HG02798 (cell line): Measurements from ENCODE around the gene ARMC3.
"Not testable (repeated sequence)": the region's sequence is repeated elsewhere in the genome, so short reads cannot be mapped to it uniquely, and the experiment has no call there.

ENCODE experiments used
- ATAC-seq: cut with Tn5 transposase; IDR thresholded peaks from one replicate; pipeline ENCODE4 v1.9.1; 2021; ENCODE audit warnings: mild to moderate bottlenecking; ENCODE audit not compliant: unreplicated experiment, poor library complexity

The ARMC3 gene

DNA sequence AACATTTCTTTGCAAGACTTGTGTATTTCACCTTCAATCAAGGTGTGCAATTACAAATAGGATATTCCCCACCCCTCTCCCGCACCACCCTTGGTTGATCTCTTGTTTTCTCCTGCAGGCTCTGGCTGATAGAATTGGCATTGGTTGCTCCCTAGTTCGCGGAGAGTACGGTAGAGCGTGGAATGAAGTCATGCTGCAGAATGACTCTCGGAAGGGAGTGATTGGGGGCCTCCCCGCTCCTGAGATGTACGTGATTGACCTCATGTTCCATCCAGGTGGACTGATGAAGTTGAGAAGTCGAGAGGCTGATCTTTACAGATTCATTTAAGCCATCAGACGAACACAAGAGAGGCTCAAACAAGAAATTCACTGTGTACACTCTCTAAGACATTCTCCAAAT is 109.3 kb downstream of the ARMC3 start:
- no peak for ATAC-seq

DNA sequence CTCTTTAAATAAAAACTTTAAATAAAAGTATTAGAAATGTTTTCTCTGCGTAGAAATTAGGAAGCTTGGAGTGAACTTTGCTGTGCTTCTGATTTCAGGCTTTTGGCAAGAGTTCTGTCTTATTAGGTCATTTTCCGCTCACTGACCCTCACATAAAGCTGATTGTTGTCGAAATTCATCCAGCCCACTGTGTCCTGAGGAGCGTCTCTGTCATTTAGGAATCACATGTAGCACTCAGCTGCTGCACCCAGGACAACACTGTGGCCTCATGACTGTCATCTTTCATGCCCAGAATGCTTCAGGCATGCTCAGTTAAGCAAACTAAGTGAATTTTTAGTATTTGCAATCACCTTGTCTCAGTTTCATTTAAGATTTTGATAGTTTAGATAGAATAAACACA is 109.7 kb downstream of the ARMC3 start:
- ATAC-seq, result no peak

DNA sequence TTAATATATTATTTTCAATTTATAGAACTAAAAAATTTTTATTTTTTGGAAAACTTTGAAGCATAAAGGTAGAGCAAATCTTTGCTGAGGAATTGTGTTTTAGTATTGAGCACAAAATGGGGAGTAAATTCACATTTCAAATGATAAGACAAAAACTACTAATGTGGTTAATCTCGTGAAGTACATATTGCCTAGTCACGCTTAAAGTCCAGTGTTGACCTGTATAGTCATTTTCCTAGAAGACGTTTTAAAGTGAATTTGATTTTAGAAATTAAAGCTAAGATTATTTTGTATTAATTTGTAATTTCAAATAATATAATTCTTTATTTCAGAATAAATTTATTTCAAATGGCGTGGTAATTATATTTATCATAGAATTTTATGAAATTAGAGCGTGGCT is 110.3 kb downstream of the ARMC3 start:
- ATAC-seq, result no peak

DNA sequence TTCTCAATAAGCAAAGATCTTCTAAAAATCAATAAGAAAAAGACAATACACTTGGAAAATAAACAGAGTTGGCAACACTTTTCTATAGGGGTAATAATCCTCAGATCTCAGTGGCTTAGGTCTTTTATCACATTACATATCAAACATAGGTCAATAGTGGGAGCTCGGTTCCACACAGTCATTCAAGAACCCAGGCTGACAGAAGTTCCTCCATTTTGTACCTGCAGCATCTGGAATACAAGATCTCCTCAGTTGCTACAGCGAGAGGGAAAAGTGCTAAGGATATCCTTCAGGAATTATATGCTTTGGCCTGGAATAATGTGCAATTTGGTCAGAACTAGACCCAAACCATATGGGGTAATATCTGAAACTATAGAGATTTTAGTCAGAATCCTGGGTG is 112.1 kb downstream of the ARMC3 start:
- ATAC-seq, result no peak

DNA sequence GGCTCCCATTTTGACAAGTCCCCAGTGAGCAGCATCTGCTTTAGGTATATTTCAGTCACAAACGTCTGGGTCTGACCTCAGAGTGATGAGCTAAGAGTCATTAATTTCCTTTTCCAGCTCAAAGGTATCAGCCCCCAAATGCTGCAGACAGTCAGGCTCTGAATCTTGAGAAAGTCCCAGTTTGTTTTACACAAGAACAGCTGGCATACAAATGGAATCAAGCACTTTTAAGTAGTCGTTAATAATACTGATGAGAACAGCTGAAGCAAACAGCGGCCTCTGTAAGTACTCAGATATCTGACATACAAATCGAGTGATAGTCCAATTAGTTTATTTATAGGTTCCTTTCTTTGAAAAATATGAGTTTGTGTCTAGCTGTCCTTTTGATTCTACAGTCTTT is 118.2 kb downstream of the ARMC3 start:
- ATAC-seq, result no peak

DNA sequence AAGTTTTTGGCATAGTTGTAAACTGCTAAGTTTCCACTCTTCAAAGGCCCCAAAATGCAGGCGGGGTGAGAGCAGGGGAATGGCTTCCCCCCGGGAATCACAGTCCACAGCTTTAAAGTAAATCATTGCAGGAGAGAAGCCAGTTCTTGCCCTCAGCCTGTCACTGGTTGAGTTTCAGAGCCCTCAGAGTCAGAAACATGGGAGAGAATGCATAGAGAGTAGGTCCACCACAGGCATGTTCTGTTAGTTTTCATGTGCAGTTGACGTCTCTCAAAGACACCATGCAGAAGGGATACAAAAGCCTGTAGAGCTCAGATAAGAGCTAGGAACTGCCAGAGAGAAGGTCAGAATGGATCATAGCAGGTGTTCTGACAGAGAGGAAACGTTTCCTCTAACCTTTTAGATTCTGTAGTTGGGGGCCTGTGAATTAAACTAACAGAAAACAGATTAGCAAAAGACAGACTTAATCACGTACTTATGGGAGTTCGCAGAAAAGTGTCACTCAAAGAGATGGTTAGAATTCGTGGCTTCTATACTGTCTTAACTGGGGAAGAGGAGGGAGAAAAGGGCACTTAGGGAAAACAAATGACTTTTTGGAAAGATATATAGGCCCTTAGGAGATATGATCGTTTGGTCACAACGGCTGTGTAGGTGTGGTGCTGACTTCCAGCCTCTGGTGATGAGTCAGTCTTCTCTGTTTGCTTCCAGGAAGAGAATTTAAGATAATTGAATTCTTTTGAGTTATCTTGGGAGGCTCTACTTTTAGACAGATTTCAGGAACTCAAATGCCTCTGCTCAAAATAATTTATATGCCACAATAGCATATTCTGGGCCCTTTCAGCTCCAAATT is 119.6 kb downstream of the ARMC3 start:
- no peak for ATAC-seq

DNA sequence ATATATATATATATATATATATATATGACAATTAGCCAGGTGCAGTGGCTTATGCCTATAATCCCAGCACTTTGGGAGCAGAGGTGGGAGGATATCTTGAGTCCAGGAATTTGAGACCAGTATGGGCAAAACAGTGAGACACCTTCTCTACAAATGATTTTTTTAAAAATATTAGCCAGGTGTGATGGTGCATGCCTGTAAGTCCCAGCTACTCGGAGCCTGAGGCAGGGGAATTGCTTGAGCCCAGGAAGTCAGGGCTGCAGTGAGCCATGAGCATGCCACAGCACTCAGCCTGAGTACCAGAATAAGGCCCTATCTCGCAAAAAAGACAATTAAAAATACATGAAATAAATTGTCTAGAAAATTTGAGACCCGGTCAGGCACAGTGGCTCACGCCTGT is 120.3 kb downstream of the ARMC3 start:
- no peak for ATAC-seq

DNA sequence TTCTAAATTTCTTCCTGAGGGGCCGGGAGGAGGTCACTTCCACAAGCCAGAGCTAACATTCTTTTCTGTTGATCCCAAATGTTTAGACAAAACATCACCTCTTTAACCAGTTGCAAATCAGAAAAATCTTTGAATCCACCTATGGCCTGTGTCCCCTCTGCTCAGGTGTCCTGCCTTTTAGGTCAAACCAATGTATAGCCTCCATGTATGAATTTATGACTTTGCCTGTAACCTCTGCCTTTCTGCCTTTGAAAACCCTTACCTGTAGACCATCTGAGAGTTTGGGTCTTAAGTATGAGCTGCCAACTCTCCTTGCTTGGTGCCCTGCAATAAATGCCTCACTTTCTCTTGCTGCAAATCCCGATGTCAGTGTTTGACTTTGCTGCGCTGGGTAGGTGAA is 123.4 kb downstream of the ARMC3 start:
- ATAC-seq, result no peak

DNA sequence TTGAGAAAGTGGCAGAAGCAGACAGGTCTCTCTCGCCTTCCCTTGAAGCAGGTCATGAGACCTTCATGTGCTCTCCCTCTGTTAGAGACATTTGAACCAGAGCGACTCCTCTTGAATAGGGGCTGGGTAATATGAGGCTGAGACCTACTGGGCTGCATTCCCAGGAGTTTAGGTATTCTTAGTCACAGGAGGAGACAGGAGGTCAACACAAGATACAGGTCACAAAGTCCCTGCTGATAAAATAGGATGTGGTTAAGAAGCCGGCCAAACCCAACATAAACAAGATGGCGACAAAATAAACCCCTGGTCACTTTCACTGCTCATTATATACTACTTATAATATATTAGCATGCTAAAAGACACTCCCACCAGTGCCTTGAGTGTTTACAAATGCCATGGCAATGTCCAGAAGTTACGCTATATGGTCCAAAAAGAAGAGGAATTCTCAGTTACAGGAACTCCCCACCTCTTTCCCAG is 124.0 kb downstream of the ARMC3 start:
- no peak for ATAC-seq

DNA sequence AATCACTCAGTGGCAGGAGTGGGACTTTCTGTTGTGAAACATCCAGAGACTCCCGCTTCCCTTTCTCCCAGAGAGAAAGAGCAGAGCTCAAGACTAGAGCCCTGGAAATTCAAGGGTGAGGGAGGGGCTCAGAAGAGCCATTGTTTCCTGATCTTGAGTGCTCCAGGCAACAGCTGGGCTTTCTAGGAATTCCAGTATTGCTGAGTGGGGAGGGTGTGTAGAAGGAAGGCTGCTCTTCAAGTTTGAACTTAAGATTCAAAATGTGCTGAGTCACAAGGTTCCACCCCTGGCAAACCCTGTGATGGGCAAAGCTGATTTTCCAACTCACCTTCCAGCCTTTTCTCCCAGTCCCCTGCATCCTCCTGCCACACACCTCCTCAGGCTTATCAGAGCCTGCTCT is 125.2 kb downstream of the ARMC3 start:
- ATAC-seq, result no peak

DNA sequence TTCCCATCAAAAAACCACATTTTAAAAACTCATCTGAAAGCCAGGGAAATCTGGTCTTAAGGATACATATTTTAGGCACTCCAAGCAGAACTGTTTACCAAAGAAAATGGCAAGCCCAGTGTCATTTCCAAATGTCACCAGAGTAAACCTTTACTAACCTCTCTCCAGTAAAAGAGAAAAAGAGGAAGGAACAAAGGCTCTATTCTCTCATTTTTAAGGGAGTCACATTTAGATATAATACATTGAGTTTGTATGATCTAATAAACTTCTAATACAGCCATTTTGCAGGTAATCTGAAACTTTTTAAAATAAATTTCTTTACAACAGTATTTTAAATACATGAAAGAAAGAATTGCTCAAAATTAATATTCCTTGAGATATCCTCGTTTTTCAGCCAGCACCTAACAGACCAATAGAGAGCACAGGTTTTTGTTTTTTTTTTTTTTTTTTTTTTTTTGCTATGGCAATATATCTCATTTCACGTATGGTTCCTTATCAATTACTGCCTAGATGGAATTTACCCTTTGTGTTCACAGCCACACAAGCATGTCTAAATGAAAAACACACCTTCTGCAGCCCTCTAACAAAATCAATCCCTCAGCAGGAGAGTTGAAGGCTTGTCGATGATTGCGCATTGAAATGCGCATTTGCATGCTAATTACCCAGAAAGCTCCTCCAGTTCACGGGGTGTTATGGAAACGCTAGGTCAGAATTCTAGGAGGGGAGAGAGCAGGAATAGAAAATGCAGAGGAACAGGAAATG is 127.8 kb downstream of the ARMC3 start:
- no peak for ATAC-seq

DNA sequence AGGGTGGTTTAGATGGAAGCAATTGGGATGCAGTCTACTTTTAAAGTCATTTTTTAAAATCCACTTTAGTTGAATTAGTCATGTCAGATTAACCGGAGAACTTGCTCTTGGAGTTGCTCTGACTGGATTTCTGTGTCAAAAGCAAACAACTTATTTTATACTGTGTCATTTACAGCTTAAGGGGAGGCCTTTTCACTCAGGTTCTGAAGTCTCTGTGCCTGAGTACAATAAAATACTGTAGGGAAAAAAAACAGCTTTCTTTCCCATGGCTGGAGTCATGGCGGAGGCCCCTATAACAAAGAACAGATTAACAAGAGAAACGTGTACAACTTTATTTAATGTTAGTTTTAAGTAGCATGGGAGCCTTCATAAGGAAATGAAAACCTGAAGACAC is 128.3 kb downstream of the ARMC3 start:
- ATAC-seq, result no peak

DNA sequence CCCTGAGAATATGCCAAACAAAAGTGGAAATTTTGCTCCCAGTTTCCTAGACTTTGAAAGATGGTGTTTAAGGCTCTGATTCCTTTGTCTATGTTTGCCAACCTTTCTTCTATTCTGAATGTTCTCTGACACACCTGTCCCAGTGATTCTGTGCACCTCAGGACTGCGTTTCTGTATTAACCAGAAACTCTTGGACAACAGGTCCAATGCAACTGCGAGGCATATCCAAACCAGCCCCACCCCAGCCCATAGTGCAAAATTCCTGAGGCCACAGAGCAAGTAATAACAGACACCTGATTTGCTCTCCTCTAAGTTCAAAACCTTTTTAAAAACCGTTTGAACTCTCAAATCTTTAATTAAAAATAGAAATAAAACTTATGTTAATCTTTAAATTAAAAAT is 130.5 kb downstream of the ARMC3 start:
- no peak for ATAC-seq

DNA sequence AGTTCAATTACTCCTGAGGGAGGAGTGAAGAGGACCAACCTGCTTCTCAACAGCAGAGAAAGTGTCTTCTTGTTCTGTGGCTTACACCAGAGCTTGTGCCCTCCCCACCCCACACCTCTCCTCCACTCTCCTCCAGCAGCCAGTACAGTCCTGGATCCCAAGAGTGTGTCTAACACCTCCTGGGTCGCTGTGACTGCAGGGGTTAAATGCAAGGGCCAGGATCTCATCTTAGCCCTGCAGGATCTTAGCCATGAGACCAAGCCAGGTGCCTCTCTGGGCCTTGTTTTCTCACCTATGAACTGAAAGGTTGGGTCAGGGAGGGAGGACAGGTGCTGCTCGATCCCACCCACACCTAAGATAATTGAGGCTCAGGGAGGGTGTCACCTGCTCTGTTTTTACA is 133.1 kb downstream of the ARMC3 start:
- no peak for ATAC-seq

DNA sequence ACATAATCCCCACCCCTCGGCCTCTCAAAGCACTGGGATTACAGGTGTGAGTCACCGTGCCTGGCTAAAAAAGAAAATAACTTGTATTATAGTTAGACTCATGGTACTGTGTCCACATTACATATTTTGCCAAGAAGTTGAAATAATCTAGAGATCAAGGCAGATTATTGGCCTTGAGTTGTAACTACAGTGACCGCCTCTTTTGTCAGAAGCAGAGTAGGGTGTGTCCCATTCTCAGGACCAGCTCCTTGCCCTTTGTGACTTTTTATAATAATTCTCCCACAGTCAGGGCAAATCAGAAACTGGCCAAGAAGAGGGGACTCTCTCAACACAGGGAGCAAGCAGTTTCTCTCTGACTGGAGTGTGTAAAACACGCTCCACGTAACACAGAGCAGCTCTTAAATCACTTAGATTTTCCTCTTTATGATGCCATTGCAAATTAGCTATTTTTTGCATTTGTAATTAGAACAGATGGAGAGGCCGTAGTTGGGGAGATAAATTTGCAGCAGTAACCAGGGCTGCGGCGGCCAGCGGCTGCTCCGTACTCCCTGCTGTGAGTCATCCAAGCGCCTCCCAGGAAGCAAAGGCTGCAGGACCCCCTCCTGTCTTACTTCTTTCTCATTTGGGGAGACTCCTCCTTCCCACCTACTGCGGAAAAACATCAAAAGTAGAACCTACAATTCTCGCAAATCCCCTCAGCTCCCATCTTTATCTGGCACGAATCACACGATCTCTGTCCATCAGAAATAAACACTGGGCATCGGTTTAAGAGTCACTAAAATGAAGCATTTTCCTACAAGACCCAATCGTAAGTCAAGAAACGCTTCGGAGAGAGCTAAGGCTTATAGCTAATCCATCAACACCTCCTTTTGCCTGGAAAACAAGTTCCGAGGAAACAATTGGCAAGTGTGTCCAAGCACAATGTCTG is 135.5 kb downstream of the ARMC3 start:
- no peak for ATAC-seq

DNA sequence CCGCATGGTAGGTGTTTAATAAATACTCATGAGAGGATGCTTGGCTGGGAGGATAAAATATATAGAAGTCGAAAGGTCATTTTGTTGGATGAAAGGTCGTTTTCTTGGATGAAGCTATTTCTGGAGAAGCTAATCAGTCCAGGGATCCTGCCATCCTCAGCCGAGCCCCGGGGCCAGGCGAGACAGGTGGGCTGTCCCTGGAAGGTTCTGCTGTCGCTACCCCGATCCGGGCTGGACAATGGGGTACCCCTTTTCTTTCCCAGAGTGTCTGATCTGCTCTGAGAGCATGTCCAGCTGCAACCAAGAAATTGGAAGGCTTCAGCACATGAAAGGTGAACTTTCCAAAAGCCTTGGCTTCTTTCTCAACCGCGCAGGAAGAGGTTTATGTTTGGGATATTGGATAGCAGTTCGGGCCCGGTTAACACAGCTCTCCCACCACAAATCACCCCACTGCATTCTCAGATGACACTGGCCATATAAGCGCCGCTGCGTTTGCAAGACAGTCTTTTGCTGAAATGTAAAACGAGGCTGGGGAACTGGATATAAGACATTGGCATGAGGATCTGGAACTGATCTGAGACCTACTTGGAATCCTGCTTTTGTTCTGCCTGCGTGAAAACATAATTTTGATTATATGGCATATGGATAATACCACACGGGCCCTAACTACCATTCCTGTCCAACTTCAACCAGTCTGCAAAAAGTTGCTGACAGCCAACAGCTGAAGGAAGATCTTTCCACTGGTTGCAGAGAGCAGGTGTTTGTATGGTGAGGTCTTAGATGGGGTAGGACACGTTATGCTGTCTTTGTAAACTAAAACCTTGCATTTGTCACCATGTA is 136.3 kb downstream of the ARMC3 start:
- no peak for ATAC-seq

DNA sequence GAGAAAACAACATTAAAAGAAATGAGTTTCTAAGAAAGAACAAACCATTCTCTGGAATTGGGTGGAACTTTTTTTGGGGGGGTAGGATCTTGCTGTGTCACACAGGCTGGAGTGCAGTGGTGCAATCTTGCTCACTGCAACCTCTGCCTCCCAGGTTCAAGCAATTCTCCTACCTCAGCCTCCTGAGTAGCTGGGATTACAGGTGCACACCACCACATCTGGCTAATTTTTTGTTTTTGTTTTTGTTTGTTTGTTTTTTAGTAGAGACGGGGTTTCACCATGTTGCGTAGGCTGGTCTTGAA is 136.9 kb downstream of the ARMC3 start:
- not testable (repeated sequence) for ATAC-seq

DNA sequence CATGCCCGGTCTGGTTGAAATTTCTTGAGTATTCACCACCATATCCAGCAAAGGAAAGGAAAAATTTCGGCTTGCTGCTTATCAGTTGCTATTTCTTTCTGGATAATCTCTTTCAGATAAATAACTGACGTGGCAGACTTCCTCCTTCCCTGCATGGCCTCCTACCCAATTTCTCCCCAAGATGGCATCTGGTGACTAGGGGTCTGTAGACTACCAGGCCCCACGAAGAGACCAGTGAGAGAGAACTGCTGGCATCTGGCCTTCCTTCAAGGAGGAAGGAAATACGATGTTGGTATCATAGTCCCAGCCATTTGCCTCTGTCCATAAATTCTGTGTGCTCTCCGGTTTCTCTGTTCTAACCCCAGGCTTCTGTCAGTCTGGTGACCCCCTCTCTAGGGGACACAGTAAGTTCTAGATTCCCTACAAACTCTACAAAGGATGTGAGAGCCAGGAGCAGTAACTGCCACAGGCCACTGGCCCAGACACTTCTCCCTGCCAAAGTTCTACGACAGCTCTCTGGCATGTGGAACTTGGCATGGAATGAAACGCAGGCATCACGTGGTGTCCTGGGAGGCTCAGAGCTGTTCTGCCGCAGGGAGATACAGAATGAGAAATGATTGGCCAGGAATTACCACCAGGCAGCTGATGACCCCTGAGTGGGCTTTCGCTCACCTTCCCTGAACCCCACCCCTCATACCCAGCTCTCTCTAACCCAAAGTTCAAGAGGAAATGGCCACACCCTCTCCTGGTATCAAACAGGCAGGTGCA is 137.5 kb downstream of the ARMC3 start:
- no peak for ATAC-seq

DNA sequence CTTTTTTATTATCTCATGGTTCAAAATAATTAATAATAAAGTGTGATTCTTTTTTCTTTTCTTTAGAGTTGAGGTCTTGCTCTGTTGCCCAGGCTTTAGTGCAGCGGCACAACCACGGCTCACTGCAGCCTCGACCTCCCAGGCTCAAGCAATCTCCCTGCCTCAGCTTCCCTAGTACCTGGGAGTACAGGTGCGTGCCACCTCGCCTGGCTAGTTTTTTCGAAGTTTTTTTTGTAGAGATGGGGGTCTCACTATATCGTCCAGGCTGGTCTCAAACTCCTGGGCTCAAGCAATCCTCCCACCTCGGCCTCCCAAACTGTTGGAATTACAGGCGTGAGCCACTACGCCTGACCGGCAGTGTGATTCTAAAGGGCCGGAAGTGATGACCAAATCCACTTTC is 139.5 kb downstream of the ARMC3 start:
- ATAC-seq, result no peak
